OCI-LY1 (cell line): ENCODE data around the gene GSG1L.

Experiments
- CTCF ChIP-seq: fragments of 200-600 bp; sonication (generic), shearing (Covaris generic); IDR thresholded peaks from 2 replicates; pipeline ENCODE4 v1.5.1; 2017; ENCODE audit warnings: mild to moderate bottlenecking, antibody characterized with exemption, low read length, moderate library complexity, mixed read lengths
- EZH2 ChIP-seq: fragments of 200-600 bp; sonication (generic), shearing (Covaris generic); IDR thresholded peaks from 2 replicates; pipeline ENCODE4 v1.8.0; 2017; ENCODE audit warnings: borderline replicate concordance, mixed run types, mild to moderate bottlenecking, antibody characterized with exemption, low read length, moderate library complexity, mixed read lengths

GRCh38 chr16:27966756-27967155 lies 96.8 kb downstream of the GSG1L start:
- TF ChIP-seq CTCF = no peak
- TF ChIP-seq EZH2 = no peak
